Measurements from ENCODE around the gene SYNJ2. TPM values are rescaled to one million over a fixed set of nuclear protein-coding genes. Genes with fewer than 3 reads are reported as not detected.

The SYNJ2 gene
- total RNA-seq, 1 experiment from 2014 or later, result 24.5 TPM

DNA sequence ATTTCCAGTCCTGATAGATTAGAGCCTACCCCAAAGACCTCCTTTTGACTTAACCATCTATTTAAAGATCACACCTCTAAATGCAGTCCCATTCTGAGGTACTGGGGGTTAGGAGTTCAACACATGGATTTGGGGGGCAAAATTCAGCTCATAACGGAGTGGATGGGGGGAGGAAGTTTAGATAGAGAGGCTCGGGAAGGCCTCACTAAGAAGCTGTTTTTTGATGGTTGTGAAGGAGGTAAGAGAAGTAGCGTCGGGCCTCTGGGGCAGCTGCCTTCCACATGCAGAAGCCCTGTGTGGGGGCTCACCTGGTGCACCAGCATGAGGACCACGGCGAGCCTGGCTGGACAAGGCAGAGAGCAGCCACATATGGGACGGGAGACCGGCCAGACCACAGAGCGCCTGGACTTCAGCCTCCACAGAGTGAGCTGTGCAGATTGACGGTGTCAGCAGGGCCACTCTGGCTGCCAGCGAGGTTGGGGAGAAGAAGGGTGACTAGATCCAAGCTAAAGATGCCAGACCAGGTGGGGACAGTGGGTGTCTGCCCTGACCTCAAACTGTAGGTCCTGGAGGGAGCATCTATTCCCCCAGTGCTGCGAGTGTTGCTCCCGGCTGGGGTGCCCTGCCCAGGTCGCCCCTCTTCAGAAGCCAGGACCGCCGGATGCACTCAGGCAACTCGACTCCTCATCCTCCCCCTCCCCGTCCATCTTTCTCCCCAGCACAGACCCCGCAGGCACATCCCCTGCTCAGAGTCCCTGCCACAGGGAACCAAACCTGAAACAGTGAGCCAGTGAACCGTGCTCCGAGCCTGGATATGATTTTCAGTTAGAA, 5.1 kb upstream of the SYNJ2 start:
- peaks cover 37% of the 10 kb centered on the region for H3K27me3 Mint-ChIP-seq (ENCODE audit: low read depth)
- Histone ChIP-seq H3K4me1 (ENCODE audit: insufficient read depth, low read length) (no peaks in the 10 kb centered on the region), H2AFZ (ENCODE audit: low read length) (no peak overlapping the region), H3K23me2 (ENCODE audit: insufficient read length, low read depth, low read length, poor library complexity, severe bottlenecking) (peaks cover 3% of the 10 kb centered on the region), H3T11ph (ENCODE audit: low read length) (no peak overlapping the region), H4K20me1 (ENCODE audit: control insufficient read depth, insufficient read depth, insufficient read length) (no peaks in the 10 kb centered on the region), H3K27me3 (ENCODE audit: insufficient read depth, low read length) (no peaks in the 10 kb centered on the region; the same call in 1 of the 2 replicates), H2BK120ac (ENCODE audit: low read depth, low read length, poor library complexity, severe bottlenecking) (no peak overlapping the region), H3K4ac (ENCODE audit: low read depth, low read length) (no peak overlapping the region), H3K27ac (ENCODE audit: insufficient read length, low read depth, low read length) (no peak overlapping the region), H3K56ac (ENCODE audit: insufficient read length, low read depth, low read length) (no peak overlapping the region), H4K5ac (ENCODE audit: insufficient read length, low read depth, low read length) (no peak overlapping the region), H2BK15ac (ENCODE audit: low read depth, low read length) (no peak overlapping the region), H4K8ac (replicated peaks; ENCODE audit: insufficient read length, low read depth, low read length) (no peak overlapping the region), H2BK12ac (ENCODE audit: insufficient read length, low read depth, low read length) (no peak overlapping the region), H3K23ac (ENCODE audit: insufficient read length, low read depth, low read length) (no peak overlapping the region), H3K14ac (ENCODE audit: insufficient read depth, low read length) (no peak overlapping the region), H3K18ac (ENCODE audit: insufficient read length, low read depth, low read length) (no peak overlapping the region), H2BK20ac (ENCODE audit: low read depth, low read length, poor library complexity, severe bottlenecking) (no peak overlapping the region), H3K9ac (ENCODE audit: extremely low read depth, insufficient read length, low read length) (no peak overlapping the region), H2BK5ac (ENCODE audit: insufficient read length, low read length) (no peak overlapping the region), H2AK5ac (ENCODE audit: insufficient read length, low read length) (no peak overlapping the region), H4K91ac (ENCODE audit: insufficient read length, low read depth, low read length) (no peak overlapping the region), H3K9me3 (ENCODE audit: control insufficient read depth, low read depth, low read length) (no peaks in the 10 kb centered on the region), H3K79me1 (ENCODE audit: insufficient read depth, low read depth, low read length, poor library complexity, severe bottlenecking) (no peaks in the 10 kb centered on the region), H3K4me2 (ENCODE audit: insufficient read depth, insufficient read length, low read length) (no peak overlapping the region), H3K79me2 (ENCODE audit: insufficient read depth, low read length) (no peaks in the 10 kb centered on the region)
- H3K36me3 Mint-ChIP-seq (ENCODE audit: insufficient read depth in 1 of 3, low read depth in 3 of 3), result no peaks in the 10 kb centered on the region; a peak in 1 of 7 replicates
- TF ChIP-seq, protein P1, sequence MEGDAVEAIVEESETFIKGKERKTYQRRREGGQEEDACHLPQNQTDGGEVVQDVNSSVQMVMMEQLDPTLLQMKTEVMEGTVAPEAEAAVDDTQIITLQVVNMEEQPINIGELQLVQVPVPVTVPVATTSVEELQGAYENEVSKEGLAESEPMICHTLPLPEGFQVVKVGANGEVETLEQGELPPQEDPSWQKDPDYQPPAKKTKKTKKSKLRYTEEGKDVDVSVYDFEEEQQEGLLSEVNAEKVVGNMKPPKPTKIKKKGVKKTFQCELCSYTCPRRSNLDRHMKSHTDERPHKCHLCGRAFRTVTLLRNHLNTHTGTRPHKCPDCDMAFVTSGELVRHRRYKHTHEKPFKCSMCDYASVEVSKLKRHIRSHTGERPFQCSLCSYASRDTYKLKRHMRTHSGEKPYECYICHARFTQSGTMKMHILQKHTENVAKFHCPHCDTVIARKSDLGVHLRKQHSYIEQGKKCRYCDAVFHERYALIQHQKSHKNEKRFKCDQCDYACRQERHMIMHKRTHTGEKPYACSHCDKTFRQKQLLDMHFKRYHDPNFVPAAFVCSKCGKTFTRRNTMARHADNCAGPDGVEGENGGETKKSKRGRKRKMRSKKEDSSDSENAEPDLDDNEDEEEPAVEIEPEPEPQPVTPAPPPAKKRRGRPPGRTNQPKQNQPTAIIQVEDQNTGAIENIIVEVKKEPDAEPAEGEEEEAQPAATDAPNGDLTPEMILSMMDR (conservative IDR thresholded peaks at IDR 0.05), result no peak
- H3K9me3 Mint-ChIP-seq, result no peaks in the 10 kb centered on the region
- WGBS (ENCODE audit: extremely low coverage, insufficient read length, low lambda C conversion rate), result no CpG with 5 or more reads among the region's 21 CpGs
- no peak overlapping the region for H3K27ac Mint-ChIP-seq
- H3K4me3 Mint-ChIP-seq, result no peak overlapping the region
- no peak for DNase-seq
- H3K4me1 Mint-ChIP-seq, result peaks cover 24 to 26% of the 10 kb centered on the region in 2 experiments
